Neuronal stem cell (in vitro differentiated cells): ENCODE data around the gene MAF.

Experiments used
- DNase-seq: peaks from one replicate; pipeline ENCODE4 v3.0.0-alpha.2; 2013; ENCODE audit warnings: low spot score
- H2AFZ ChIP-seq: one replicate; pipeline ENCODE4 v1.6.1; 2013; ENCODE audit warnings: mild to moderate bottlenecking, low read length, inconsistent platforms
- H2AK5ac ChIP-seq: 2 replicates; pipeline ENCODE4 v1.6.1; 2013; ENCODE audit warnings: low read depth, mild to moderate bottlenecking, inconsistent platforms, low read length, moderate library complexity, mixed read lengths
- H2BK120ac ChIP-seq: 2 replicates; pipeline ENCODE4 v1.6.1; 2013; ENCODE audit warnings: low read depth, mild to moderate bottlenecking, inconsistent platforms, low read length, moderate library complexity, mixed read lengths
- H2BK12ac ChIP-seq: one replicate; pipeline ENCODE4 v1.6.1; 2013; ENCODE audit warnings: low read length, inconsistent platforms
- H2BK15ac ChIP-seq: 2 replicates; pipeline ENCODE4 v1.6.1; 2013; ENCODE audit warnings: mild to moderate bottlenecking, low read length, inconsistent platforms, mixed read lengths
- H2BK5ac ChIP-seq: one replicate; pipeline ENCODE4 v1.6.1; 2013; ENCODE audit warnings: inconsistent platforms, mild to moderate bottlenecking, low read length, moderate library complexity
- H3K14ac ChIP-seq: one replicate; pipeline ENCODE4 v1.6.1; 2013; ENCODE audit warnings: low read length, inconsistent platforms
- H3K18ac ChIP-seq: 2 replicates; pipeline ENCODE4 v1.6.1; 2013; ENCODE audit warnings: low read length, inconsistent platforms
- H3K23ac ChIP-seq: 2 replicates; pipeline ENCODE4 v1.6.1; 2013; ENCODE audit warnings: low read depth, mild to moderate bottlenecking, mixed read lengths, low read length, inconsistent platforms; ENCODE audit not compliant: poor library complexity
- H3K27ac ChIP-seq: replicated peaks from 3 replicates; pipeline ENCODE4 v1.5.1; 2013; ENCODE audit warnings: low read length, inconsistent platforms
- H3K27me3 ChIP-seq, 3 experiments: 2 replicates each; pipeline ENCODE4 v1.6.1; 2013; ENCODE audit warnings: low read length in 3 of 3, mild to moderate bottlenecking in 2 of 3, inconsistent platforms in 1 of 3, low read depth in 1 of 3, mixed read lengths in 1 of 3, moderate library complexity in 1 of 3; ENCODE audit not compliant: control insufficient read depth in 3 of 3, insufficient read depth in 3 of 3
- H3K36me3 ChIP-seq, 2 donors: replicated peaks in 1 of 2; 2 replicates each; pipeline ENCODE4 v1.6.1; 2013; ENCODE audit warnings: low read length in 2 of 2; ENCODE audit not compliant: control insufficient read depth in 2 of 2, insufficient read depth in 2 of 2
- H3K4ac ChIP-seq: 2 replicates; pipeline ENCODE4 v1.6.1; 2013; ENCODE audit warnings: inconsistent platforms, mild to moderate bottlenecking, low read length, moderate library complexity
- H3K4me1 ChIP-seq, 2 donors: 1 replicate in 1 of 2; 2 replicates in 1 of 2; pipeline ENCODE4 v1.6.1; 2013; ENCODE audit warnings: low read length in 2 of 2, low read depth in 1 of 2; ENCODE audit not compliant: control insufficient read depth in 2 of 2, insufficient read depth in 1 of 2
- H3K4me2 ChIP-seq: one replicate; pipeline ENCODE4 v1.6.1; 2013; ENCODE audit warnings: mild to moderate bottlenecking, low read length, inconsistent platforms; ENCODE audit not compliant: insufficient read depth, poor library complexity, severe bottlenecking
- H3K4me3 ChIP-seq, 2 donors: 2 replicates each; pipeline ENCODE4 v1.5.1; 2013; ENCODE audit warnings: low read length in 2 of 2, mild to moderate bottlenecking in 2 of 2, inconsistent platforms in 1 of 2, moderate library complexity in 1 of 2
- H3K79me1 ChIP-seq: one replicate; pipeline ENCODE4 v1.6.1; 2013; ENCODE audit warnings: low read depth, mild to moderate bottlenecking, inconsistent platforms, low read length, moderate library complexity
- H3K9ac ChIP-seq: one replicate; pipeline ENCODE4 v1.6.1; 2013; ENCODE audit warnings: mild to moderate bottlenecking, low read depth, low read length, inconsistent platforms; ENCODE audit not compliant: poor library complexity
- H3K9me3 ChIP-seq, 2 donors: replicated peaks in 1 of 2; 2 replicates each; pipeline versions ENCODE3 to v1.6.1; 2013; ENCODE audit warnings: low read length in 2 of 2, mild to moderate bottlenecking in 2 of 2, inconsistent platforms in 1 of 2, low read depth in 1 of 2, mixed read lengths in 1 of 2, moderate library complexity in 1 of 2; ENCODE audit not compliant: control insufficient read depth in 2 of 2, insufficient read depth in 1 of 2
- H4K8ac ChIP-seq: one replicate; pipeline ENCODE4 v1.6.1; 2013; ENCODE audit warnings: low read depth, mild to moderate bottlenecking, inconsistent platforms, low read length, moderate library complexity
- H4K91ac ChIP-seq: one replicate; pipeline ENCODE4 v1.6.1; 2013; ENCODE audit warnings: low read length, low read depth, mild to moderate bottlenecking, inconsistent platforms; ENCODE audit not compliant: poor library complexity
- WGBS, 2 donors: extraction: QIAGEN DNeasy Blood & Tissue Kit; methylation state at CpG; one replicate each; pipeline ENCODE4 v1.1.7; 2013; ENCODE audit warnings: missing lambda C conversion rate in 2 of 2, mixed read lengths in 1 of 2; ENCODE audit not compliant: insufficient read length in 2 of 2, insufficient replicate concordance in 1 of 2; ENCODE audit errors: extremely low coverage in 2 of 2; 5-methylcytosine and 5-hydroxymethylcytosine counted together

Gene MAF

DNA sequence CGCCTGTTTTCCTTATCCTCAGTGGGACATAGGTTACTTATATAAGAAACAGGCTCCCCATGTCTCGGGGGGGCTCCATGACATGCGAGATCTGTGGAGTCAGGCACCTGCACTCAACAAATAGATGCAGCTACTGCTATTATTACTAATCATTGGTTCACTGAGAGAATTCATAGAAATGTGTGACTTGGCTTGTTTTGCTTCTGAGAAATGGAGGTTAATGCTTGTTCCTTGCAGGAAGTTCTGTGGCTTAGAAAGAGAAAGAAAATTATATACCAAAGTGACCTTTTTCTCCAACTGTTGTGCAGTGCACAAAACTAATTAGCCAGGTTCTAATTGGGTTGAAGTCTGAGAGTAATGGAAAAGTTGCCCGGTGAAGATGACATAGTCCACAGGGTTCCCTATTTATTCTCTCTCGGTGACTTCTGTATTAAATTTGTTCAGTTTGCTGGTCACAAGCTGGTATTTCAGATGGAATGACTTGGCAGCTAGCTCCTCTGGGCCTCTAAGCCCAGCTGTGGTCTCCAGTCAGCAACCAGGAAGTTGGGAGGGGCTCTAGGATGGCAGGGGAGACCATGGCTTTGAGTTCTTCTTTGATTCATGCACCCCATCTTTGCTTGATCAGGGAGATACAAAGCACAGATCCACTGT lies 17.6 kb upstream of the MAF start:
- no peak overlapping the region for H3K23ac ChIP-seq
- H4K91ac ChIP-seq: no peak overlapping the region
- H3K4me1 ChIP-seq: peaks cover 0 to 4% of the 10 kb centered on the region in 2 donors
- H2AFZ ChIP-seq: no peak overlapping the region
- no peak for DNase-seq
- no peak overlapping the region for H2BK5ac ChIP-seq
- no peak overlapping the region for H3K9ac ChIP-seq
- H3K4me3 ChIP-seq: peak overlapping the region in 1 of 2 donors; percentile 23
- no peak overlapping the region for H2BK12ac ChIP-seq
- no peak overlapping the region for H2BK120ac ChIP-seq
- H3K4ac ChIP-seq: no peak overlapping the region
- no peak overlapping the region for H3K27ac ChIP-seq
- H3K79me1 ChIP-seq: no peaks in the 10 kb centered on the region
- no peak overlapping the region for H3K14ac ChIP-seq
- no peak overlapping the region for H2AK5ac ChIP-seq
- no peaks in the 10 kb centered on the region for H3K36me3 ChIP-seq
- H4K8ac ChIP-seq: peak overlapping the region; percentile 52
- no CpG with 5 or more reads among the region's 5 CpGs for WGBS, 2 donors
- H2BK15ac ChIP-seq: no peak overlapping the region
- H3K18ac ChIP-seq: peak overlapping the region; percentile 60
- peaks cover 0 to 1% of the 10 kb centered on the region in 2 donors for H3K9me3 ChIP-seq
- peaks cover 0 to 8% (median 0%) of the 10 kb centered on the region in 3 experiments for H3K27me3 ChIP-seq
- no peak overlapping the region for H3K4me2 ChIP-seq

DNA sequence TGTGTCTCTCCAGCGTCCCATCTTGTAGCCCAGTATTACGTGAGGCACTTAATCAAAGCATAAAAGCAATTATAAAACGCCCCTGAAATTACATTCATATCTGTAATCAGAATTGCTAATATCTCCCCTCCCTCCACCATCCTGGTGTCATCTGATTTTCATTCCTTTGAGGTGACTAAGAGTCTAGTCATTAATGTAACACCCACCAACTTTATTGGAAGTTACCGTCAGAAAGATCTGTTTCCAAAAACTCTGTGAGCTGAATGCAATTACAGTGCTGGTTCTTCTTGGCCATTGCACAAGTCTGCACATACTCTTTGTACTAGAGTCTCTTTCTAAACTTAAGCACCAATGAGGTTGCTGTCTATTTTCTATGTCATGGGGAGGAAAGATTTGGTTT lies 12.5 kb upstream of the MAF start:
- H4K8ac ChIP-seq: no peak overlapping the region
- H3K18ac ChIP-seq: no peak overlapping the region
- no peaks in the 10 kb centered on the region for H3K79me1 ChIP-seq
- no peak overlapping the region for H3K4ac ChIP-seq
- no peak overlapping the region for H2AK5ac ChIP-seq
- H3K27me3 ChIP-seq: no peaks in the 10 kb centered on the region
- H3K27ac ChIP-seq: no peak overlapping the region
- no peak overlapping the region for H3K9ac ChIP-seq
- H3K4me1 ChIP-seq: no peaks in the 10 kb centered on the region
- H2BK120ac ChIP-seq: no peak overlapping the region
- no peak overlapping the region for H3K4me3 ChIP-seq
- no peaks in the 10 kb centered on the region for H3K9me3 ChIP-seq
- no peak overlapping the region for H2BK15ac ChIP-seq
- H3K4me2 ChIP-seq: no peak overlapping the region
- H3K36me3 ChIP-seq: no peaks in the 10 kb centered on the region
- no CpG with 5 or more reads among the region's 4 CpGs for WGBS, 2 donors
- no peak overlapping the region for H2BK12ac ChIP-seq
- H3K14ac ChIP-seq: no peak overlapping the region
- no peak for DNase-seq
- H2AFZ ChIP-seq: no peak overlapping the region
- no peak overlapping the region for H3K23ac ChIP-seq
- H2BK5ac ChIP-seq: no peak overlapping the region
- H4K91ac ChIP-seq: no peak overlapping the region

DNA sequence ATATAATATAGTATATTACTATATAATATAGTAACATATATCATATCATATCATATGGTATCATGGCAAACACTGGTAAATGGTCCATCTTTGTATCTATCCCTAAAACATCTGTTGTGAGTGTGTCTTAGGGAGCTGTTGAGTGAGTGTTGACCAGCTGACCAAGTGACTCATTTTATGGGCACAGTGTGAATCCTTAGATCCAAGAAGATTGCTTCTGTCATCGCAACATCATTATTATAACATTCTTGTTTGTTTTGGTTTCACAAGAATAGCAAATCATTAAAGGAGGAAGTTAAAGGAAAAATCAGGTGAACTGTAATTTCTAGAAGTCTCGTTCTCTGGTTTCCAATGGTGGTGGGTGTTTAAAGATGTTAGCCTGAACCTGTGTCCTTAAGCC lies 11.7 kb upstream of the MAF start:
- no peak overlapping the region for H2AK5ac ChIP-seq
- H3K4me3 ChIP-seq: no peak overlapping the region
- no peaks in the 10 kb centered on the region for H3K4me1 ChIP-seq
- H3K18ac ChIP-seq: no peak overlapping the region
- H3K14ac ChIP-seq: no peak overlapping the region
- no peaks in the 10 kb centered on the region for H3K79me1 ChIP-seq
- no peak overlapping the region for H3K27ac ChIP-seq
- H3K9ac ChIP-seq: no peak overlapping the region
- no peaks in the 10 kb centered on the region for H3K36me3 ChIP-seq
- H3K4me2 ChIP-seq: no peak overlapping the region
- no CpG with 5 or more reads among the region's 2 CpGs for WGBS, 2 donors
- no peaks in the 10 kb centered on the region for H3K27me3 ChIP-seq
- H3K9me3 ChIP-seq: no peaks in the 10 kb centered on the region
- no peak overlapping the region for H2BK5ac ChIP-seq
- H2BK120ac ChIP-seq: no peak overlapping the region
- H4K8ac ChIP-seq: no peak overlapping the region
- no peak overlapping the region for H2BK15ac ChIP-seq
- no peak overlapping the region for H2AFZ ChIP-seq
- no peak overlapping the region for H2BK12ac ChIP-seq
- no peak for DNase-seq
- no peak overlapping the region for H3K23ac ChIP-seq
- H3K4ac ChIP-seq: no peak overlapping the region
- H4K91ac ChIP-seq: no peak overlapping the region

DNA sequence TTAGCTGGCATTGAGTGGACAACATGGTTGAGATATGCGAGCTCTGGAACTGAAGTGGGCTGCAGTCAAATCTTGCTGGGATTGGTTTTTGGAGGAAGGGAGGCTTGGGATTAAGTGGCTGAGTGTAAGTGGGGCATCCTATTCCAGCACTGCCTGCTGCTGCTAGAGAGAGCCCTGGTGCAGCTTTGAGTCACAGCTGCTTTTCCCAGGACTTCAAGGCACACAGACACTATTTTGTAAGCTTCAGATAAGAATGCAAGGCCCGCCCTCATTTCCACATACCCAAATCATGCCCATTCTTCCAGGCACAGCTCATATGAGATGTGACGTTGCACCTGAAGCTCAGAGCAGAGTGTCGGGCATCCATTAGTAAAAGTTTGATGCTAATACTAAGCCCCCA lies 10.2 kb upstream of the MAF start:
- Histone ChIP-seq H2AK5ac (no peak overlapping the region), H3K14ac (no peak overlapping the region), H3K4ac (no peak overlapping the region), H3K9me3 (no peaks in the 10 kb centered on the region), H2BK12ac (no peak overlapping the region), H3K27me3 (no peaks in the 10 kb centered on the region), H3K4me1 (peaks cover 4 to 6% of the 10 kb centered on the region in 2 donors), H3K36me3 (no peaks in the 10 kb centered on the region), H2AFZ (no peak overlapping the region), H3K27ac (no peak overlapping the region), H2BK15ac (no peak overlapping the region), H4K8ac (no peak overlapping the region), H3K23ac (no peak overlapping the region), H3K9ac (no peak overlapping the region), H3K4me2 (no peak overlapping the region), H2BK5ac (no peak overlapping the region), H4K91ac (no peak overlapping the region), H3K4me3 (no peak overlapping the region), H3K18ac (no peak overlapping the region), H3K79me1 (no peaks in the 10 kb centered on the region), H2BK120ac (no peak overlapping the region)
- WGBS, 2 donors: no CpG with 5 or more reads among the region's 4 CpGs
- DNase-seq: no peak
